ENCODE data around the gene PLEKHH1. TPM values are rescaled to one million over a fixed set of nuclear protein-coding genes. Genes with fewer than 3 reads are reported as not detected.
"Not testable (repeated sequence)": the region's sequence is repeated elsewhere in the genome, so short reads cannot be mapped to it uniquely, and the experiment has no call there.

The PLEKHH1 gene
- total RNA-seq, 1 experiment from 2014 or later: 1.8 TPM

GRCh38 chr14:67580336-67581171, 47.5 kb downstream of the PLEKHH1 start:
- DNase-seq (ENCODE audit: low spot score): no peak

- no peak for DNase-seq (ENCODE audit: low spot score)
These were observed 48.6 kb downstream of the PLEKHH1 start for GRCh38 chr14:67581643-67582042.

- DNase-seq (ENCODE audit: low spot score): no peak
These were observed 49.0 kb downstream of the PLEKHH1 start for GRCh38 chr14:67582061-67582460.

GRCh38 chr14:67583711-67584644, 50.9 kb downstream of the PLEKHH1 start:
- peak; percentile 39 for DNase-seq (ENCODE audit: low spot score)

- no peak for DNase-seq (ENCODE audit: low spot score)
These were observed 51.9 kb downstream of the PLEKHH1 start for GRCh38 chr14:67584978-67585377.

- DNase-seq (ENCODE audit: low spot score): no peak
These were observed 53.3 kb downstream of the PLEKHH1 start for GRCh38 chr14:67586369-67586768.

GRCh38 chr14:67589204-67589770, 56.2 kb downstream of the PLEKHH1 start:
- DNase-seq (ENCODE audit: low spot score): no peak

GRCh38 chr14:67593650-67594049, 60.6 kb downstream of the PLEKHH1 start:
- DNase-seq (ENCODE audit: low spot score): not testable (repeated sequence)

GRCh38 chr14:67595392-67595791, 62.3 kb downstream of the PLEKHH1 start:
- no peak for DNase-seq (ENCODE audit: low spot score)

GRCh38 chr14:67599698-67600561, 66.8 kb downstream of the PLEKHH1 start, which contains the start of gene PIGH:
TSS of gene PIGH (minus strand) at chr14:67600268. CDS start at chr14:67600203, 65 bp downstream.
- peak; percentile 83 for DNase-seq (ENCODE audit: low spot score)

GRCh38 chr14:67600562-67600974, 67.5 kb downstream of the PLEKHH1 start:
- DNase-seq (ENCODE audit: low spot score): not testable (repeated sequence)

GRCh38 chr14:67602076-67602475, 69.0 kb downstream of the PLEKHH1 start:
- no peak for DNase-seq (ENCODE audit: low spot score)

GRCh38 chr14:67602995-67603545, 70.0 kb downstream of the PLEKHH1 start:
- no peak for DNase-seq (ENCODE audit: low spot score)

- no peak for DNase-seq (ENCODE audit: low spot score)
These were observed 74.6 kb downstream of the PLEKHH1 start for GRCh38 chr14:67607646-67608045.

- DNase-seq (ENCODE audit: low spot score): no peak
These were observed 76.7 kb downstream of the PLEKHH1 start for GRCh38 chr14:67609642-67610310.

- DNase-seq (ENCODE audit: low spot score): no peak
These were observed 77.4 kb downstream of the PLEKHH1 start for GRCh38 chr14:67610491-67610890.

- peak; percentile 64 for DNase-seq (ENCODE audit: low spot score)
These were observed 85.5 kb downstream of the PLEKHH1 start for GRCh38 chr14:67618617-67619063.

GRCh38 chr14:67619446-67620216, 86.5 kb downstream of the PLEKHH1 start, which contains the start of gene ARG2:
TSS of gene ARG2 (plus strand) at chr14:67619920. CDS start at chr14:67619978, 58 bp downstream.
- DNase-seq (ENCODE audit: low spot score): peak; percentile 94

GRCh38 chr14:67620217-67620785, 87.2 kb downstream of the PLEKHH1 start:
- no peak for DNase-seq (ENCODE audit: low spot score)
